Measurements from ENCODE around the gene BACE2. TPM values are rescaled to one million over a fixed set of nuclear protein-coding genes. Genes with fewer than 3 reads are reported as not detected.

BACE2 gene
- total and polyA plus RNA-seq, 2 of the 13 experiments (the other 11 are each of a cell fraction or from before 2014, with no cell fraction given) = 0.07 to 0.11 TPM

DNA sequence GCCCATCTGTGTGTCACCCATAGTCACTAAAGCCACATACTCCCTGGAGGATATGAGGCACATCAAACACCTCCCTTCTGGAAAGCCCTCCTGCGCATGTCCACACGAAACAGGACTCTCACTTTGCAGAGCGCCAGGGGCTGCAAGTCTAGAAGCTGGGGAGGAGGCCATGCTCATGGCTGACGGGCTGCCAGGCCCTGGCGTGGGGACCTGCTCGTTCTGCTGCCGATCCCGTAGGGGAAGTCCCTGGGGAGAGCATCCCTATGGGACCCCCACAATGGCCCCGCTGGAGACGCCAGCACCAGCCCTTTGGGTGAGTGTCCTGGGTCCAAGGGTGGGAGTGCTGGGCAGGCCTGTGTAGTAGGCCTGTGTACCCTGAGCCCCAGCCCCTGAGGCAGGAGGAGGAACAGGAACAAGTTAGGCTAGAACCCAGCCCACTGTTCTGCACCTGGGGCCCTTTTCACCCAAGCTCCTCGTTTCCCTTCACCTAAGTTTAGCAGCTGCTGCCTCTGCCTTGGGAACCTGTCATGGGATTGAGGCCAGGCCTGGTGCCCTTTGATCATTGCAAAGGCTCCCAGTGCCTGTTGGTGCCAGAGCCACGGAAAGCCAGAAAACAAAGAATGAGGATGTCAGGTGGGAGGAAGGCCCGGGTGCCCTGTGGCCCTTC is 158.6 kb downstream of the BACE2 start (continued):
- peak; percentile 15; the same call in 1 of the 2 replicates for TF ChIP-seq TBX2 (CRISPR knock-in tag; IDR thresholded peaks at IDR 0.05; ENCODE audit: borderline replicate concordance)
- TF ChIP-seq ZFY (CRISPR knock-in tag; IDR thresholded peaks at IDR 0.05) = peak; percentile 59
- TF ChIP-seq ZNF20 (CRISPR knock-in tag; IDR thresholded peaks at IDR 0.05) = no peak
- TF ChIP-seq MBNL3 (CRISPR knock-in tag; conservative IDR thresholded peaks at IDR 0.05) = no peak
- no peak for TF ChIP-seq GLMP (CRISPR knock-in tag; IDR thresholded peaks at IDR 0.05; ENCODE audit: borderline replicate concordance)
- TF ChIP-seq, protein P1, sequence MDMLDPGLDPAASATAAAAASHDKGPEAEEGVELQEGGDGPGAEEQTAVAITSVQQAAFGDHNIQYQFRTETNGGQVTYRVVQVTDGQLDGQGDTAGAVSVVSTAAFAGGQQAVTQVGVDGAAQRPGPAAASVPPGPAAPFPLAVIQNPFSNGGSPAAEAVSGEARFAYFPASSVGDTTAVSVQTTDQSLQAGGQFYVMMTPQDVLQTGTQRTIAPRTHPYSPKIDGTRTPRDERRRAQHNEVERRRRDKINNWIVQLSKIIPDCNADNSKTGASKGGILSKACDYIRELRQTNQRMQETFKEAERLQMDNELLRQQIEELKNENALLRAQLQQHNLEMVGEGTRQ (IDR thresholded peaks at IDR 0.05; ENCODE audit: low read depth, low read length) = no peak
- TF ChIP-seq, protein P1 (CRISPR knock-in tag; IDR thresholded peaks at IDR 0.05; ENCODE audit: borderline replicate concordance) = no peak
- no peak for TF ChIP-seq SOX13 (IDR thresholded peaks at IDR 0.05)
- peak in 1 of 2 experiments; percentile 44; a peak in 1 of 4 replicates for TF ChIP-seq SOX13 (CRISPR knock-in tag; conservative IDR thresholded peaks at IDR 0.05 in 1 of 2, IDR thresholded peaks at IDR 0.05 in 1 of 2)
- no peak for TF ChIP-seq EED (CRISPR knock-in tag; IDR thresholded peaks at IDR 0.05)
- no peak for TF ChIP-seq NPAS2 (CRISPR knock-in tag; IDR thresholded peaks at IDR 0.05; ENCODE audit: borderline replicate concordance)
- TF ChIP-seq ZGPAT (CRISPR knock-in tag; IDR thresholded peaks at IDR 0.05) = no peak
- no peak for TF ChIP-seq GFI1 (CRISPR knock-in tag; IDR thresholded peaks at IDR 0.05; ENCODE audit: borderline replicate concordance)
- no peak for TF ChIP-seq ZNF672 (CRISPR knock-in tag; IDR thresholded peaks at IDR 0.05)
- no peak for TF ChIP-seq ZNF557 (CRISPR knock-in tag; IDR thresholded peaks at IDR 0.05)
- TF ChIP-seq ZFYVE20 (CRISPR knock-in tag; IDR thresholded peaks at IDR 0.05; ENCODE audit: borderline replicate concordance, low read depth) = no peak
- TF ChIP-seq, protein P2, sequence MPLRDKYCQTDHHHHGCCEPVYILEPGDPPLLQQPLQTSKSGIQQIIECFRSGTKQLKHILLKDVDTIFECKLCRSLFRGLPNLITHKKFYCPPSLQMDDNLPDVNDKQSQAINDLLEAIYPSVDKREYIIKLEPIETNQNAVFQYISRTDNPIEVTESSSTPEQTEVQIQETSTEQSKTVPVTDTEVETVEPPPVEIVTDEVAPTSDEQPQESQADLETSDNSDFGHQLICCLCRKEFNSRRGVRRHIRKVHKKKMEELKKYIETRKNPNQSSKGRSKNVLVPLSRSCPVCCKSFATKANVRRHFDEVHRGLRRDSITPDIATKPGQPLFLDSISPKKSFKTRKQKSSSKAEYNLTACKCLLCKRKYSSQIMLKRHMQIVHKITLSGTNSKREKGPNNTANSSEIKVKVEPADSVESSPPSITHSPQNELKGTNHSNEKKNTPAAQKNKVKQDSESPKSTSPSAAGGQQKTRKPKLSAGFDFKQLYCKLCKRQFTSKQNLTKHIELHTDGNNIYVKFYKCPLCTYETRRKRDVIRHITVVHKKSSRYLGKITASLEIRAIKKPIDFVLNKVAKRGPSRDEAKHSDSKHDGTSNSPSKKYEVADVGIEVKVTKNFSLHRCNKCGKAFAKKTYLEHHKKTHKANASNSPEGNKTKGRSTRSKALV (CRISPR knock-in tag; IDR thresholded peaks at IDR 0.05) = no peak
- TF ChIP-seq ZNF792 (CRISPR knock-in tag; IDR thresholded peaks at IDR 0.05) = no peak
- TF ChIP-seq ZNF33B (CRISPR knock-in tag; IDR thresholded peaks at IDR 0.05) = no peak
- TF ChIP-seq PRPF4 (IDR thresholded peaks at IDR 0.05; ENCODE audit: low read depth, low read length, poor library complexity, severe bottlenecking) = no peak
- no peak for TF ChIP-seq ZNF563 (CRISPR knock-in tag; IDR thresholded peaks at IDR 0.05)
- TF ChIP-seq AGO2 (optimal IDR thresholded peaks at IDR 0.05; ENCODE audit: low read depth, low read length) = no peak
- no peak for TF ChIP-seq YY1 (IDR thresholded peaks at IDR 0.05; ENCODE audit: insufficient read depth, insufficient replicate concordance, low read depth, low read length)
- TF ChIP-seq TBX3 (IDR thresholded peaks at IDR 0.05; ENCODE audit: borderline replicate concordance) = no peak
